Hair follicular keratinocyte (primary cell): Measurements from ENCODE around the gene THOC5. TPM values are rescaled to one million over a fixed set of nuclear protein-coding genes. Genes with fewer than 3 reads are reported as not detected.

Experiments
- total RNA-seq: library from RNA; depleted of rRNA; stranded (reverse); fragments of >200 nt; gene quantifications from 2 replicates; pipeline ENCODE4 v1.2.3, GENCODE V29; 2015

The THOC5 gene
- total RNA-seq: 26.9 and 34.8 TPM in 2 replicates

DNA sequence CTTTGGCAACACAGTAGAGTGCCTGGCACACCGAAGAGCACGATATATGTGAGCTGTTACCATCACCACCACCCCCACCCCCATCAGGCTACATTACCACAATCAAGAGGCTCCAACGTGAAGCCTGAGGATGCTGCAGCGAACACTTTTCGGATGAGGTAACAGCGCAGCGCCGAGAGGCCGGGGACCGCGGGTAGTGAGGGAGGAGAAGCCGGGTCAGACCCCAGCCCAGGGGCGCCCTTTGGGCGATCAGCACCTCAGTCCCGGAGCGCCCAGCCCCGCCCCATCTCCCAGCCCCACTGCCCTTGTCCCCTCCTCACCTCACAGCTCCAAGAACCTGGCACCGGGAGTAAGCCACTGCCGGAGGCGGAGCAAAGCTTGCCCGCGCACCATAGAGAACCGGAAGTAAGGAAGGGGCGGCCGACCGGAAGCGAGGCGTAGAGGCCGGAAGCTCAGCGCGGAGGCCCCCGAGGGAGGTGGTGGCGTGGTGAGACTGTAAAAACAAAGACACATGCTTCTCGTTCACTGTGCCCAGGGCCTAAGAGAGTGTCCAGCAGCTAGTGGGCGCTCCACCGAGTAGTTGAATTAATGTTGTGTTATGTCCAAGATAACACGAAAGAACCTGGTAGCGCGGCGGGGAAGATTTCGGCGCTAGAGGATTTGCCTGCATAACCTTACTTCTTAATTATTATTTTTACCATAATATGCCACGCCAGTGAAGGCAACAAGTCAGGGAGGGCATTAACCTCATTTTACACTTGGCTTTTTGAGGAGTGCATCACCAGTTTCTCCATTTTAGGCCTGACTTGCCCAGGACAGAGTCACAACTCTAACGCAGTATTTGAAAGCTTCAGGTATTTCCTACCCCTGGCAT is at the start of gene THOC5:
THOC5 (minus strand) TSS at position 407 of the 874 bp plus-strand sequence. CDS start 4,610 bp downstream, outside the sequence.

DNA sequence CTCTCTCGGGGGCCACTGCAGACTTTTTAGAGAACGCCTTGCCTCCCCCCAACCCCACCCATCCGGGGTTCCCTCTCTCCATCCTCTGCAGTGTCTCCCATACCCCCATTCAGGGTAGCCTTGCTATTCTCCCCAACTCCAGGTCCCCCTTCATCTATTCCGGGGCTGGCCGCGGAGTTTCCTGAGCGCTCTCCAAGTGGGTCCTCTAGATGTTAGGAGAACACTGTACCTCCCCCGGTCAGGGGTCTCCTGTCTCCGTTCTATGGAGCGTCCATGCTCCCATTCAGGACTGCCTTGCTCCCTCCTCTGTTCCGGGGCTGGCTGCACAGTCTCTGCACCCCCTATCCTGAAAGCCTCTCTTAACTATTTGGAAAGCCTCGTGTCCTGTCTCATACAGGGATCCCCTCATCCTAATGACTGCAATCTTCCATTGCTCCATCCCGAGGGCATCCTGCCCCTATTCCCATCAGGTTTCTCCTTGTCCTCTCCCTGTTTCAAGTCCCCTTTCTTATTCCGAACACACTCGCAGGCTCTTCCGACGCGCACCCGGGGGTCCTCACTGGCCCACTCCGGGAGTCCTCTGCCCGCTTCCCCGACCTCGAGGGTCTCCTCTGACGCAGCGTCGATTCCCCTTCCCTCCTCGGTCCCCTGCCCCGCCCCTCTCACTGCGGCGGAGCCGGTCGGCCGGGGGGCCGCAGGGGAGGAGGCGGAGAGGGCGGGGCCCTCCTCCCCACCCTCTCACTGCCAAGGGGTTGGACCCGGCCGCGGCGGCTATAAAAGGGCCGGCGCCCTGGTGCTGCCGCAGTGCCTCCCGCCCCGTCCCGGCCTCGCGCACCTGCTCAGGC is 73.9 kb downstream of the THOC5 start, which contains the start of gene NEFH:
NEFH (plus strand) TSS at position 802 of the 845 bp plus-strand sequence. CDS start 45 bp downstream, outside the sequence.

Other genes starting within 250 kb of the THOC5 start
- gene GAS2L1, start 247.1 kb downstream of the THOC5 start, total RNA-seq: 30.8 and 48.2 TPM in 2 replicates
- gene RASL10A, start 238.1 kb downstream of the THOC5 start, total RNA-seq: not detected in 2 replicates
- 70.1 and 84.1 TPM in 2 replicates for gene AP1B1, start 165.2 kb downstream of the THOC5 start, total RNA-seq
- not detected in 2 replicates for gene RFPL1, start 115.2 kb downstream of the THOC5 start, total RNA-seq
- gene NEFH, start 73.5 kb downstream of the THOC5 start, total RNA-seq: 0.31 and 0.80 TPM in 2 replicates
- 64.6 and 83.2 TPM in 2 replicates for gene NIPSNAP1, start 27.4 kb upstream of the THOC5 start, total RNA-seq
- 59.1 and 65.0 TPM in 2 replicates for gene NF2, start 49.9 kb upstream of the THOC5 start, total RNA-seq
- gene CABP7, start 166.2 kb upstream of the THOC5 start, total RNA-seq: not detected in 2 replicates
- 13.0 and 20.0 TPM in 2 replicates for gene ZMAT5, start 213.2 kb upstream of the THOC5 start, total RNA-seq
- 104 and 110 TPM in 2 replicates for gene UQCR10, start 213.6 kb upstream of the THOC5 start, total RNA-seq